GM19372 (cell line): ENCODE data around the gene STARD9.
"Not testable (repeated sequence)": the region's sequence is repeated elsewhere in the genome, so short reads cannot be mapped to it uniquely, and the experiment has no call there.

Experiments
- ATAC-seq: cut with Tn5 transposase; IDR thresholded peaks from one replicate; pipeline ENCODE4 v1.9.1; 2021; ENCODE audit warnings: mild to moderate bottlenecking, low read depth, moderate library complexity; ENCODE audit not compliant: unreplicated experiment

Gene STARD9

GRCh38 chr15:42621996-42622925, 46.9 kb downstream of the STARD9 start:
- ATAC-seq: no peak

GRCh38 chr15:42623951-42624350, 48.5 kb downstream of the STARD9 start:
- no peak for ATAC-seq

GRCh38 chr15:42627485-42627884, 52.1 kb downstream of the STARD9 start:
- ATAC-seq: no peak

- ATAC-seq: no peak
Observed at GRCh38 chr15:42628761-42629160, 53.4 kb downstream of the STARD9 start.

GRCh38 chr15:42632105-42632675, 56.8 kb downstream of the STARD9 start:
- no peak for ATAC-seq

- no peak for ATAC-seq
Observed at GRCh38 chr15:42640109-42640508, 64.7 kb downstream of the STARD9 start.

GRCh38 chr15:42650208-42651066, 75.0 kb downstream of the STARD9 start:
- no peak for ATAC-seq

GRCh38 chr15:42665827-42666226, 90.4 kb downstream of the STARD9 start:
- ATAC-seq: no peak

- no peak for ATAC-seq
Observed at GRCh38 chr15:42667855-42668254, 92.4 kb downstream of the STARD9 start.

GRCh38 chr15:42670451-42670850, 95.0 kb downstream of the STARD9 start:
- ATAC-seq: no peak

- ATAC-seq: no peak
Observed at GRCh38 chr15:42672444-42672843, 97.0 kb downstream of the STARD9 start.

GRCh38 chr15:42674472-42674871, 99.1 kb downstream of the STARD9 start:
- no peak for ATAC-seq

GRCh38 chr15:42675021-42675420, 99.6 kb downstream of the STARD9 start:
- ATAC-seq: no peak

- no peak for ATAC-seq
Observed at GRCh38 chr15:42679285-42680141, 104.1 kb downstream of the STARD9 start.

GRCh38 chr15:42680142-42680482, 104.7 kb downstream of the STARD9 start:
- not testable (repeated sequence) for ATAC-seq

- no peak for ATAC-seq
Observed at GRCh38 chr15:42681119-42681518, 105.7 kb downstream of the STARD9 start.

- ATAC-seq: no peak
Observed at GRCh38 chr15:42686281-42686680, 110.9 kb downstream of the STARD9 start.

GRCh38 chr15:42687740-42688139, 112.3 kb downstream of the STARD9 start:
- ATAC-seq: no peak

- no peak for ATAC-seq
Observed at GRCh38 chr15:42688301-42688700, 112.9 kb downstream of the STARD9 start.

- ATAC-seq: no peak
Observed at GRCh38 chr15:42691308-42691707, 115.9 kb downstream of the STARD9 start.
